Measurements from ENCODE around the gene MYH13. TPM values are rescaled to one million over a fixed set of nuclear protein-coding genes. Genes with fewer than 3 reads are reported as not detected.

Gene MYH13
- total and polyA plus RNA-seq, 9 of the 15 experiments (the other 6 are each of a cell fraction or from before 2014, with no cell fraction given) = 0.01 TPM; not detected in 8

DNA sequence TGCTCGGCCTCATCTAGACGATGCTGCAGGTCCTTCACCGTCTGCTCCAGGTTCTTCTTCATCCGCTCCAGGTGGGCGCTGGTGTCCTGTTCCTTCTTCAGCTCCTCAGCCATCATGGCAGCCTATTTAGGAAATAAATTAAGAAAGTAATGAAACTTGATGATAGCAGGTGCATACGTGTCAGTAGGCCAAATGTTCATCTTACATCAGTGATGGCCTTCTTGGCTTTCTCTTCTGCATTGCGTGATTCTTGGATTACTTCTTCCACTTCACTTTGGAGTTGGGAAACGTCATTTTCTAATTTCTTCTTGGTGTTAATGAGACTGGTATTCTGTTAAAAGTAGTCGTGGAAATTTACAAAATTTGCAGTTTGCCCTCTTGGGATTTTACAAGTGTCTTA lies 20.1 kb upstream of the MYH13 start:
- CTCF ChIA-PET (ENCODE audit: low intra/inter-chr PET ratio) = no interaction called here
- no peaks in the 10 kb centered on the region for H3K9me1 ChIP-seq (ENCODE audit: control insufficient read depth, insufficient read depth, low read length)
- FAIRE-seq = no peak
- TF ChIP-seq ZBTB34 (CRISPR knock-in tag; IDR thresholded peaks at IDR 0.05) (no peak), ZBTB40 (IDR thresholded peaks at IDR 0.05) (no peak), ZBTB40 (CRISPR knock-in tag; IDR thresholded peaks at IDR 0.05) (no peak), ZBTB33 (CRISPR knock-in tag; IDR thresholded peaks at IDR 0.05) (no peak), KDM2B (CRISPR knock-in tag; IDR thresholded peaks at IDR 0.05) (no peak), ZNF766 (CRISPR knock-in tag; conservative IDR thresholded peaks at IDR 0.05) (no peak), NCOA4 (IDR thresholded peaks at IDR 0.05; ENCODE audit: partially characterized antibody) (no peak), ETV1 (tag; conservative IDR thresholded peaks at IDR 0.05; ENCODE audit: low read depth) (no peak), ZSCAN32 (CRISPR knock-in tag; IDR thresholded peaks at IDR 0.05) (no peak), POLR2G (IDR thresholded peaks at IDR 0.05; ENCODE audit: low read depth, low read length) (no peak)

More for the DNA sequence above, 20.1 kb upstream of the MYH13 start:
- DNase-seq (ENCODE audit: extremely low read depth in 1 of 4, low spot score in 3 of 4) (no peak), ATAC-seq (no peak)
- POLR2A ChIA-PET = no interaction called here
- BruUV-seq (replicated peaks) = no TSS peak
- WGBS (ENCODE audit: insufficient coverage, low coverage, missing lambda C conversion rate) = 5% methylated on average over 8 of the region's 9 CpGs
- Histone ChIP-seq H3K4me2 (ENCODE audit: insufficient read depth, low read length) (no peak overlapping the region), H2AFZ (ENCODE audit: low read depth, low read length) (no peak overlapping the region), H4K20me1 (replicated peaks; ENCODE audit: control insufficient read depth, insufficient read depth, low read length) (no peaks in the 10 kb centered on the region), H3K36me3 (ENCODE audit: control insufficient read depth, insufficient read depth, low read length) (no peaks in the 10 kb centered on the region), H3K27ac (ENCODE audit: extremely low read depth, low read depth, low read length) (no peak overlapping the region), H3K4me3 (no peak overlapping the region), H3K4me1 (replicated peaks in 1 of 2; ENCODE audit: control insufficient read depth in 2 of 2, insufficient read depth in 2 of 2, low read length in 2 of 2) (no peaks in the 10 kb centered on the region; a peak in 1 of 5 replicates), H3K79me2 (ENCODE audit: control insufficient read depth, insufficient read depth, low read length) (no peaks in the 10 kb centered on the region), H3K9me3 (replicated peaks; ENCODE audit: control insufficient read depth, insufficient read depth, low read depth, low read length) (no peaks in the 10 kb centered on the region), H3K9ac (ENCODE audit: insufficient read depth in 1 of 2, low read depth in 2 of 2, low read length in 2 of 2) (no peak overlapping the region), H3K27me3 (ENCODE audit: control insufficient read depth in 2 of 2, insufficient read depth in 2 of 2, low read length in 2 of 2) (no peaks in the 10 kb centered on the region)
- intact Hi-C loops (cut with micrococcal nuclease) = no loop called here
- in situ Hi-C loops (cut with MboI) = no loop called here
